Posterior vena cava (tissue), 2 donors: ENCODE measurements around the gene SNX30. TPM values are rescaled to one million over a fixed set of nuclear protein-coding genes. Genes with fewer than 3 reads are reported as not detected.

ENCODE experiments used
- DNase-seq: peaks from one replicate; pipeline ENCODE4 v3.0.0-alpha.2; 2020; ENCODE audit warnings: low spot score
- intact Hi-C, 2 donors: fragments of 100-400 bp; cut with DNase I; formaldehyde crosslinking; loops; one replicate each; pipeline versions ENCODE4 v1.14.1 to v1.14.2; 2022 to 2023
- total RNA-seq, 2 donors: library from RNA; stranded (reverse); fragmentation: NEBNext Ultra II Directional; extraction: Animal tissue kit (Norgen Biotek cat#: 25700); gene quantifications; one replicate each; pipeline ENCODE4 v1.2.1, GENCODE V29; 2021
- donor health status: DM: yes; HTN: yes; CAD: no.
- donor health status: DM: yes; HTN: yes; CAD: no.

The SNX30 gene
- total RNA-seq, 2 donors from 2014 or later, result 7.8 to 8.6 TPM

DNA sequence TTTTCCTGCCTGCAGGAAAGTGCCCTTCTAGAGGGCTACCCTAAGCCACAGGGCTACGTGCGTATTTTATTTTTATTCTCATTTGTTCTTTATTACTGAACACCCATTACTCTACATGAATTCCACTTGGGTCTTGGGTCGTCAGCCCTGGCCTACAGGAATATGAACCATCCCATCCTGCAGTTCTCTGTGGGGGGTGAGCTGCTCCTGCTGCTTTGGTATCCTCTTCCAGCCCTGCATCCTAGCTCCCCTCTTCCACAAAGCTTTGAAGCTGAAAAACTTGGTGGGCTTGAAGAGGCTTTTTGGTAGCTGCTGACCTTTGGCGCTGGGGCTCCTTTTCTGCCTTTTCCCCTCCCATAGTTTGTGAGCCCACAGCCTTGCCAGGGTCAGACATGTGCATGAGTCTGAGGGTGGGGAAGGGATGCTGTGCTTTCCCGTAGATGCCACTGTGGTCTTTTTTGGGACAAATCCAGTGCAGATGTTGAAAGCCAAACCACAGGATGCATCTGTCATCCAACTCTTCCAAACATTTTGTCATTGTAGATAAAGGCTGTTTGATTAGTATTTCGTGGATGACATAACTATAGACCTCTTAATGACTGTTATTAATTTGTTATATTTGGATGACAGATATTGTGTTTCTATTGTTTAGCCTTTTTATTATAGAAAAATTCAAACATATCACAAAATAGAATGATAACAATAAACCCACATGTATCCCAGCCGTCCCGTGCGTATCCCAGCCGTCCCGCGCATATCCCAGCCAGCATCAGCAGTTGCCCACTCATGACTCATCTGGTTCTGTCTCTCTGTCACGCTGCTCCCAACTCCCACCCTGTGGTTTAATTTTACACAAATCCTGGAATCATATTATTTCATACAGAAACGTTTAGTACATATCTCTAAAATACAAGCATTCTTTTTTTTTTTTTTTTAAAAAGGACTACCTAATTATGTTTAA is 96.2 kb downstream of the SNX30 start:
- intact Hi-C loops, result no loop called here
- DNase-seq, result no peak

GRCh38 chr9:112848316-112849151 is 98.0 kb downstream of the SNX30 start:
- intact Hi-C loops, result no loop called here

DNA sequence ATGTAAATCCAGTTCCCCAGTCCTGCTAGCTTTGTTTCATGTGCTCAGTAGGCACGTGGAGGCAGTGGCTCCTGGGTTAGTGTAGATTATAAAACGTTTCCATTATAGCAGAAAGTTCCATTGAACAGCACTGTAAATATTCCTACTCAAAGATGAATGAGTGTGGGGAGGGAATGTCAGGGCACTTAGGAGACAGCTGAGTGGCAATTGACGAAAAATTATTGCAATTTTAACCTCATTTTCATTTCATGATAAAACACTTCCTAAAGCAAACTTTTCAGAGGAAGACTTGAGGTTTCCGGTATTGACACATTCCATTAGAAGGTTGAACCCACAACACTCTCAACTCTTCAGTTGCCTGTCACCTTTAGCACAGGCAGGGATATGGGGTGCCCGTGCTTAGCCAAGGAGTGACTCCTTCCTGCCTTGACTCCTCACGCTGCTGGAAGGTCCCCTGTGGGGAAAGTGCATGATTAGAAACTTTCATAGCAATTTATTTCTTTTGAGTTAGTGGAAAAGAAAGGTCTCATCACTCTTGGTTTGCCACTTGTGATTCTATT is 98.9 kb downstream of the SNX30 start:
- DNase-seq, result no peak
- intact Hi-C loops, result no loop called here

More at GRCh38 chr9:112848316-112849151, 98.0 kb downstream of the SNX30 start:
- DNase-seq, result no peak

DNA sequence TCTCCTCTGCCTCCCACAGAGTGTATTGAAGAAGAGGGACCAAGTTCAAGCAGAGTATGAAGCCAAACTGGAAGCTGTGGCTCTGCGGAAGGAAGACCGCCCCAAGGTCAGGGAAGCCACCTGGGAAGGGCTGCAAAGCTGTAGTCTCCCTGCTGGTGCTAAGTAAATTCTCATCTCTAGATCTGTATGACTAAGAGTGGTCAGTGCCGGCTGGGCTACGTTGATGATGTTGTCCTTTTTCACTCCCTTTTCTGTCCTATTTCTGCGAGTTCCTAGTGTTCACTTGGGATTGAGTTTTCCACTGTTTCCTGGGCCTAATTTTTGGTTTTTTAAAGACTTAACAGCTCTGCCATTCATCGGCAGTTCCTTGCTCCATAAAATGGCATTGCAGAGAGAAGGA is 100.3 kb downstream of the SNX30 start:
- intact Hi-C loops, result no loop called here
- DNase-seq, result no peak

- intact Hi-C loops, result no loop called here
Measured at GRCh38 chr9:112852741-112853504, 102.4 kb downstream of the SNX30 start.

DNA sequence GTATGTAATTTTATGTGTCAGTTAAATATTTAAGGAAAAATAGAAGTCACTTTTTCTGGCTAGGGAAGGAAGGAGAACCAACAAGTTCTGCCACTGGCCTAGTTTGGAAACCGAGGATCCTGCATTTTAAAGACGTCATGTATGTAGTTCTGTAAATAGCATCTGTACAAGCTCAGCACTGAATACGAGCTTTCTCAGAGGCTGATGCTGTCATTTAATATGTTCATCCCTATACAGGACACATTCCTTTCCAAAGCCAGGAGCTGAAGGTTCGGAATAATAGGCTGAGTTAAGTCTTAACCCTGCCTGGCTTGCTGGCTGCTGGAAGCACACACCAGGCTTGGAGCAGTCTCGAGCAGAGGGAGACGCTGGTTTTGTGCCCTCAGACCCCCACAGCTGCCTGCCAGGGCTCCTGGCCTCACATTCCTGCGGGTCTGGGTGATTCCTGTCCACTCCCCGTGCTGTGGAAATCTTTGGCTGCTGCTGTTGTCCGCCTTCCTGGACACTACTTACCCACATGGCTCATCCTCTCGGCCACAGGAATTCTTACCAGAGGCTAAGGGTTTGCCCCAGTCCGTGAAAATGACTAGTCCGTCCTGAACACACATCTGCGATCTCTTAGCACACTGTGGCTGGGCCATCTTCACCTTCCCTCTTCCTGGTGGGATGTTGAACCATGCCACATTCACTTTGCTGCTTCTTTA is 103.5 kb downstream of the SNX30 start:
- DNase-seq, result no peak
- intact Hi-C loops, result no loop called here

More at GRCh38 chr9:112852741-112853504, 102.4 kb downstream of the SNX30 start:
- DNase-seq, result no peak

- intact Hi-C loops, result no loop called here
- DNase-seq, result no peak
Measured at GRCh38 chr9:112854657-112855056, 104.1 kb downstream of the SNX30 start.

DNA sequence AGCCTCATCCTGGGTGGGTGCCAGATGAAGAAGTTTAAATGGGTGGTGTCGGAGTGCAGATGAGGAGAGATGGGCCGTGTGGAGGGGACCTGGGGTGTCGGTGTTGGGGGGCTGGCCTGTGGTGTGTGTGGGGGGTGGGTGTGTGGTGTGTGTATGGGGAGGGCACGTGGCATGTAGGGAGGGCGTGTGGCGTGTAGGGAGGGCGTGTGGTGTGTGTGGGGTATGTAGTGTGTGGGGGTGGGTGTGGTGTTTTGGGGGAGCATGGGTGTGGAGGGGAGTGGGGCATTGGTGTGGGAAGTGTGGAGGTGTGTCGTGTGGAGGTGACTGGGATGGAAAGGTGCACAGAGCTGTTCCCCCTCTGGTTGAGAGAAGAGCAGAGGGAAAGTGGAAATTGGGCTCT is 105.6 kb downstream of the SNX30 start:
- intact Hi-C loops, result no loop called here
- DNase-seq, result no peak

DNA sequence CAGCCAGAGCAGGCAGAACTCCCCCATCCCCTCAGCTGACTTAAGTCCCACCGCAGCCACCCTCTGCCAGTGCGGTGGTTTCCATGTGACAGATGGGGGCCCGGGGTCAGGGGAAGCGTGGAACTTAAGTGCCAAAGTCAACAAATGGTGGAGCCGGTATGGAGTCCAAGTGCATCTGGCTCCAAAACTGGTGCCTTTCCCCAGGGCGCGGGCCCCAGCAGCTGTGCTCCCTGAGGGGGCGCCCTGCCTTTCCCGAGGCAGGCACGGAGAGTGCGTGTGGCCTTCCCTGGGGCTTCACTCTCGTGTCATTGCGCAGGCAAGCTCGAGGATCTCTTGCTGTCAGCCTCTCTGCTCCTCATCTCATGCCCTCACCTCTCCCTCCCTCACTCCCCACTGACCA is 106.3 kb downstream of the SNX30 start:
- DNase-seq, result no peak
- intact Hi-C loops, result no loop called here

- intact Hi-C loops, result no loop called here
- no peak for DNase-seq
Measured at GRCh38 chr9:112858005-112858404, 107.4 kb downstream of the SNX30 start.

DNA sequence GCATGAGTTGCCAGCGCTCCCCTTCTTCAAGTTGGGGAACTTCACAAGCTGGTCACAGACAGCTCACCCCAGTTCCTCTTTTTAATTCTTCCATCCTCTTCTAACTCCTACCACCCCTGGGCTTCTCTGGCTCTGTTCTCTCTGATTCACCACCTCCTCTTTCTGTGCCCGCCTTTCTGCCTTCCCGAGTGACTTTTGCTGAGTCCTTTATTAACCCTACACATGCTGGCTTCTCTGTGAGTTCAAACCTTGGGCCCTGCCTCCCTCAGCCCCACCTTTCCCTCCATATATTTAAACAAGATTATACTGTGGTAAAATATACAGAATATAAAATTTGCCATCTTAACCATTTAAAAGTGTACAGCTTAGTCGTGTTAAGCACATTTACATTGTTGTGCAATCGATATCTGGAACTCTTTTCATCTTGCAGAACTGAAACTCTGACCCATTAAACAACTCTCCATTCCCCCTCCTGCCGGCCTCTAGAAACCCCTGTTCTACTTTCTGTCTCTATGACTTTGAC is 108.1 kb downstream of the SNX30 start:
- intact Hi-C loops, result no loop called here
- DNase-seq, result no peak

- no peak for DNase-seq
- intact Hi-C loops, result no loop called here
Measured at GRCh38 chr9:112860451-112860850, 109.9 kb downstream of the SNX30 start.

DNA sequence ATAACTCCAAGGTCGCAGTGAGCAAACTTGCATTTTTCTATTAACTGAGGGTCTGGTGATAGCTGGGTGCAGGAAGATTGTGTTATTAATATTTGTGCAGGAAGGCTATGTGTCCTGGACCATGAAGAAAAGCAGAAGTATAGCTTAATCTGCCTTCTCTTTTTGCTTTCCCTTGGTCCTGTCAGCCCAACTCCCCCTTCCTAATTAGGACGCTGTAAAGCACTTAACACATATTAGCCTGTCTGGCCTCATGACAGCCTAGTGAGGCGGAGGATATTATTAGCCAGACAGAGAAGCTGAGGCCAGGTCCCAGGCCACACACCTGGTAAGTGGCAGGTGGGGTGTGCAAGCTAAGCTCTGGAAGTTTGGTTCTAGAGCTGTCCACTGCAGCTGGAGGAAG is 110.6 kb downstream of the SNX30 start:
- DNase-seq, result no peak
- intact Hi-C loops, result no loop called here

DNA sequence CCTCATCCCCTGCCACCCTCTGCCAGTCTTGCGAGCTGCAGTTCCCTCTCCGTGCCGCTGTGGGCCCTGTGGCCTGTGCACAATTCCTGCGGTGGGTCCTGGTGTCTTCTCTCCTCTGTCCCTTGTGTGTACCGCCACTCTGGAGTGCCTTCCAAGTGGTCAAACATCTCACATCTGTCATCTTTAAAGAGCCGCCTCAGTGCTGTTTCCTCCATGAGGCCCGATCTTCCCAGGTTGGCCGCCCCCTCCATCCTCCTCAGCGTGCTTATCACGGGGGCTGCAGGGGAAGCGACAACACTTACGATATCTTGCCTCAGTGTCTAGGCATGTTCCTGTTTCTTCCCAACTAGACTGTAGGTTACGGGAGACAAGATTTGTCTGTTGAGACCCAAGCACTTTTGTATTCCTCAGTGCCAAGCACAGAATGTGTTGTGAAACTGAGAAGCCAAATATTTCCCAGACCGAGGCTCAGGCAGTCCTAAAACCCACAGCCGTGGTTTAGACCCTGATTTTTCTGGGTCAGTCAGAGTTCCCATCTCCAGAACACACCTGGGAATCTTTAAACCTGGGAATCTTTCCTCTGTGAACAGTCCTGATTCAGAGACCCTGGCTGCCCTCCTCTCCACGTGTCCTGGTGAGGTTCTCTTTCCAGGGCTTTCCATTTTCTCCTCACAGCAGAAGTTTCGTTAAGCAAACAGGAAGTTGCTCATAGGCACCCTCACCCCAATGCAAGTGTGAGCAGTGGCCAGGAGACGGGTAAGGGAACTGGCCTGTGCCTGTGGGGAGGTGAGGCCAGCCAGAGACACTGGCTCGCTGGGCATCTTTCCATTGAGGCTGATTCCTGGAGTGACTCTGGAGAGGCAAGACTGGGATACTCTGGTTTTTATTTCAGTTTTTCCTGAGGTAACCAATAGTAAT is 111.3 kb downstream of the SNX30 start:
- no peak for DNase-seq
- intact Hi-C loops, result no loop called here

DNA sequence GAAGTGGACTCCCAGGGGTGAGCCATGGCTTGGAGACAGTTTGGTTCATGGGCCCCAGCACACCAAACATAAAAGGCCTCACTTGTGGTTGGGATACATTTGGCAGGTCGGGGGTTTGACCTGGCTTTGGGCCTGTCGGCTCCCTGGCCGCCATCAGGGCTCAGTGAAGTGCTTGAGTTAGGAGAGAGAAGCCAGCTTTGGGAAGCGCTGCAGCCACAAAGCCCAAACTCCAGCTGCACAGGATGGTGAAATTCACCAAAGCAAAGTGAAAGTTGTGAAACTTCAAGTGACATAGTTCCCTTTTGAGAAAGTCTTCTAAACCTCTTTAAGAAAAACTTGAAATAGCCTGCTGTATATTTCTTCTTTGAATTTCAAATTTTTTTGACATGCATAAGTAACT is 112.7 kb downstream of the SNX30 start:
- intact Hi-C loops, result no loop called here
- DNase-seq, result no peak

GRCh38 chr9:112863746-112864145 is 113.2 kb downstream of the SNX30 start:
- intact Hi-C loops, result no loop called here
- no peak for DNase-seq

GRCh38 chr9:112864403-112864802 is 113.8 kb downstream of the SNX30 start:
- no peak for DNase-seq
- intact Hi-C loops, result no loop called here
